Spleen (tissue), 7 donors: Measurements from ENCODE around the gene SEC22C.

Experiments
- POLR2AphosphoS5 ChIP-seq, 3 donors: sonication (generic); formaldehyde crosslinking; IDR thresholded peaks; one replicate each; pipeline ENCODE4 v1.5.1; 2017; ENCODE audit warnings: antibody characterized with exemption in 3 of 3
- TF ChIP-seq, protein P1 (sequence below), 11 experiments: fragments of 200-600 bp in 7 of 11; fragments of 450-650 bp in 4 of 11; sonication (generic) in 4 of 11; IDR thresholded peaks in 8 of 11; conservative IDR thresholded peaks in 3 of 11; 1 replicate in 7 of 11; 2 replicates in 4 of 11; pipeline versions ENCODE4 v1.4.0 to v1.8.0; 2016 to 2021; ENCODE audit warnings: antibody characterized with exemption in 11 of 11, inconsistent platforms in 4 of 11, mild to moderate bottlenecking in 1 of 11
- donor health status: DM: no; HTN: no; CAD: no; lungs with moderate emphysema.
- donor health status: DM: no; HTN: no; CAD: no.
- donor health status: DM: no; HTN: no; CAD: no.

DNA sequence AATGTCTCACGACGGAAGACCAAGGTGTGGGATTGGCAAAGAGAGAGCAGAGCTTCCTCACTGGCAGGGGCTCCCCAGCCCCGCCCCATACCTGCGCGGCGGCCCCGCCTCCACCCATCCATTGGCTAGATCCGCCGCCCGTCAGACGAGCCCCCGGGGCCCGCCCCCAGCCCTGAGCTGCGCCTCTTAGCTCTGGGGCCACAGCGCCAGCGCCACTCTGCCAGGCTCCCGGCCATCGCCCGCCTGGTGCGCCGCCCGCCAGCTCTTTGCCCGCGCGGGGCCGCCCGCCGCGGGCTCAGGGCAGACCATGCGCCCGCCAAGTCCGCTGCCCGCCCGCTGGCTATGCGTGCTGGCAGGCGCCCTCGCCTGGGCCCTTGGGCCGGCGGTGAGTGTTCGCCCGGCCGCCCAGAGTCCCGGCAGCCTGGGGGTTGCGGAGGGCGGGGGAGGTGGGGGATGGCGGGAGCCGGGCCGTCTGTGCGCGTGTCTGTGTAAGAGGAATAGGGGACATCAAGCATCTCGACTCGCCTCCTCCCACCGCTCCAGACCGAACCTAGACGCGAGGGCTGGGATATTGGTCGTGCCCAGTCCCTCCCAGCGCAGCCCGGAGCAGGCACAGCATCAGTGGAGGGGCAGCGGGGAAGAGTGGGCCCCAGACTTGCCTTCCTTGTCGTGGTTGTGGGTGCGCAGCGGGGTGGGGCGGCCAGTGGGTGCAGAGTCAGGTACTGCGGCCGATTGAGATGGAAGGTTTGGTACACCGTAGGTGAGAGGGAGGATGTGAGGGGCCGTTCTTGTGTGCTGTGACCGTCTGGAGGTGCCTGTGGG is 79.1 kb downstream of the SEC22C start, which contains the start of gene VIPR1:
- TF ChIP-seq, protein P1, sequence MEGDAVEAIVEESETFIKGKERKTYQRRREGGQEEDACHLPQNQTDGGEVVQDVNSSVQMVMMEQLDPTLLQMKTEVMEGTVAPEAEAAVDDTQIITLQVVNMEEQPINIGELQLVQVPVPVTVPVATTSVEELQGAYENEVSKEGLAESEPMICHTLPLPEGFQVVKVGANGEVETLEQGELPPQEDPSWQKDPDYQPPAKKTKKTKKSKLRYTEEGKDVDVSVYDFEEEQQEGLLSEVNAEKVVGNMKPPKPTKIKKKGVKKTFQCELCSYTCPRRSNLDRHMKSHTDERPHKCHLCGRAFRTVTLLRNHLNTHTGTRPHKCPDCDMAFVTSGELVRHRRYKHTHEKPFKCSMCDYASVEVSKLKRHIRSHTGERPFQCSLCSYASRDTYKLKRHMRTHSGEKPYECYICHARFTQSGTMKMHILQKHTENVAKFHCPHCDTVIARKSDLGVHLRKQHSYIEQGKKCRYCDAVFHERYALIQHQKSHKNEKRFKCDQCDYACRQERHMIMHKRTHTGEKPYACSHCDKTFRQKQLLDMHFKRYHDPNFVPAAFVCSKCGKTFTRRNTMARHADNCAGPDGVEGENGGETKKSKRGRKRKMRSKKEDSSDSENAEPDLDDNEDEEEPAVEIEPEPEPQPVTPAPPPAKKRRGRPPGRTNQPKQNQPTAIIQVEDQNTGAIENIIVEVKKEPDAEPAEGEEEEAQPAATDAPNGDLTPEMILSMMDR (IDR thresholded peaks at IDR 0.05 in 8 of 11, conservative IDR thresholded peaks at IDR 0.05 in 3 of 11), result no peak
- TF ChIP-seq POLR2AphosphoS5 (IDR thresholded peaks at IDR 0.05), result peak; percentile 54 to 76 (median 75)
